GM19035 (cell line): Measurements from ENCODE around the gene FAM193B.

ENCODE experiments used
- ATAC-seq: cut with Tn5 transposase; IDR thresholded peaks from one replicate; pipeline ENCODE4 v1.9.1; 2021; ENCODE audit not compliant: unreplicated experiment

FAM193B gene

DNA sequence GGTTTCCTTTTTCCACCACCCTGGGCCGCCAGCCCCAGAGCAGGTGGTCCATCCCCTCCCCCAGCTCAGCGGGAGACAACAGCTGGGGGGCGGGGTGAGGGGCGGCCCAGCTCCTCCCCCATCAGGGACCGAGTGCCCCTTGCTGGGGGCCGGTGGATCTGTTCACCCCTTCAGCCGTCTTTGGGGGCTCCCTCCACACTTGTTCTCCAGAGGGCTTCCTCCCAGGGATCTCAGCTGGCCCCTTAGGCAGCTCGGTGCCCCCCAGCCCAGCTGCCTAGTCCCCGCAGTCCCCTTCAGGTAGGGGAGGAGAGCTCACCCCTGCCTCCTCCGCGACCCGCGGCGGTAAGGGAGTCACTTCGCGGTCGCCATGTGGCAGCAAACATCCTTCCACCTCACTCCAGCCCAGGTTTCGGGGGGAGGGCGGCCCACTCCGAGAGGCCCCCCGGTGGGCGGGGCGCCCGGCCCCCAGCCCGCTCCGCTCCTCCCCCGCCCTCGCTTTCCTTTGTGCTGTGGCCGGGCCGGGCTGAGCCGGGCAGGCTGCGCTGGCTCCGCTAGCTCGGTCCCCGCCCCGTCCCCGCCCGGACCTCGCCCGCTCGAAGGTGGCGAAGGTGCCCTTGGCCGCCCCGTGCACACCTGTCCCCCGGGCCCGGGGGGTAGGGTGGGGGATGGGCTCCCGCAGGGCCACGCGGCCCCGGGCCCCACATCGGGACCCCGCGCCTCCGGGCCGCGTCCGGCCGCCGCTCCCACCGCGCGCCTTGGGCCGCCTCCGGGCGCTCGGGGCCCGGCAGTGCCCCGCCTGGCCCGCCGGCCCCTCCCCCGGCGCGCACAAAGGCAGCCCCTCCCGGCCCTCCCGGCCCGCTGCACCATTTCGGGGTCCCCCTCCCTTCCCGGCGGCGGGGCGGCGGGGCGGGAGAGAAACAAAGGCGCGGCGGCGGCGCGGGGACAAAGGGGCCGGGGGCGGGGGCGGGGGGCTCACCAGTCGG is 81.6 kb downstream of the FAM193B start:
- no peak for ATAC-seq

DNA sequence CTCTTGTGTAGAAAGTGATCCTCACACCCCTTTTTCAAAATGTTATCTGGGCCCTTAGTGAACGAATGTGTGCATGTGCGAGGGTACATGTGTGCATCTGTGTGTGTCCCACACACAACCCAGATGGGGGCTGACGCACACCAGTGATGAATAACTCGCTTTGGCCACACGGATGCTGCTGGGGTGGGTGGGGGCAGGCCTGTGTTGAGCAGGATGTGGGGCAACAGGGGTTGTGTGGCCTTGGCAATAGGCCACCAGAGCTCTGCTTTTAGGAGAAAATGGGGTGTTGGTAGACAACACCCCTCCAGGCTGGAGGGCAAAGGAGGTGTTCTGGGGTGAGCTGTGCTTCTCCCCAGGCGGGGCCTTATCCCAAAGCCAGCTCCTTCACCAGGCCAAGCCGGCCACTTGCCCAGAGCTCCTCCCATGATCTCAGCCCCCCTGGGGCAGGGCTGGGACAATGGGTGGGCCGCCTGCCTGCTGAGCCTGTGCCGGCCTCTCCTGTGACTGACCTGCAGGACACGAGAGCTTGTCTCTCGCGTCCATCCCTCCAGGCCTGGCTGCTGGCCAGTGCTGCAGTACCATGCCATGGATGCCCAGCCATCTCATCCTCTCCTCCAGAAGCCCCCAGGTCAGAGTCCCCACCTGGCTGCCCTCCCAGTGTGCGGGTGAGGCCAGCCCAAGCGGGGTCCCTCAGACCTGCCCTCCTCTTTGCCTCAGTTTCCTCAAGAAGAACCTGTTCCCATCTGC is 82.6 kb downstream of the FAM193B start:
- ATAC-seq: no peak

DNA sequence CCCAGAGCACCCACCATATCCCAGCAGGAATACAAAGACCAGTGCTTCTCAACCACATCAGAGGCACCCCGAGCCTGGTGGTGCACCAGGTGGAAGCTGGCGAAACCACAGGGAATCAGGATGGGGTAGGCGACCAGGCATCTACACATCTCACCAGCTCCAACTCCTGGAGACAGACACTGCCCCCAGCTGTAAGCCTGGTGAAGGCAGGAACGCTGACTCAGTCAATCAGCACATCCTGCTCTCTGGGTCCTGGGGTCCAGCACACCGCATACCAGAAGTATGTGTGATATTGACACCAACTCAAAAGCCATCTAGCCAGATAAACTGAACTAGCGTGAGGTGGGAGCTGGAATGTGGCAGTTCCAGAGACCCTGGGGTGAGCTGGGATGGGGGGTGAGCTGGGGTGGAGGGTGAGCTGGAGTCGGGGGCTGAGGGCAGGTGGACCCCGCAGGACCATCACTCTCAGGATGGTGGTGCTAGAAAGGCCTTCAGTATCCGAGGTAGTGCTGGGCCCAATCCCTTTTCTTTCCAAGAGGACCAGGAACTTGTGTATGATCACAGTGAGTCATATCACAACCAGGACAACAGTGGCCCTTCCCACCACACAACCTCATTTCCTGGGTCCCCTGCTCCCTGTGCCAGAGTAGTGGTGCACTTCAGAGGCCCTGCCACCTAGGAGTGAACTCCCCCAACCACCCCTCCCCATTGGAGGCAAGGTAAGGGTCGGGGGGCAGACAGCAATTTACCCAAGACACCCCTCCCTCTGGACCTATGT is 83.4 kb downstream of the FAM193B start:
- no peak for ATAC-seq
